ENCODE results near the gene SPDEF. TPM values are rescaled to one million over a fixed set of nuclear protein-coding genes. Genes with fewer than 3 reads are reported as not detected.

SPDEF gene
- total RNA-seq, 1 experiment from 2014 or later = not detected

DNA sequence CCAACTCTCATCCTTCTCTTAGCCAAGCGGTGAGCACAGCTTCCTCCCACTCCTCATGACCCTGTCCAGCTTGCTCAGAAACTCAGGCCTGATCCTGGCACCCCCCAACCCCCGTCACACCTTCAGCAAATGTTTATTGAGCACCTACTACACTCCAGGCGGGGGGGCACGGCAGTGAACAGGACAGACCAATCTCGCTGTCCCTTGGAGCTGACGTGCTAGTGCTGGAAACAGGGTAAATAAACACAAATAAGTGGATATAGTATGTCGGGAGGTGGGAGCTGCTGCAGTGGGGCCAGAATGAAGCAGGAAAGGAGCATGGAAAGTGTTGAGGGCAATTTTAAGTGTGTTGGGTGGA is 7.4 kb upstream of the SPDEF start:
- no peak for DNase-seq (ENCODE audit: low read depth)

DNA sequence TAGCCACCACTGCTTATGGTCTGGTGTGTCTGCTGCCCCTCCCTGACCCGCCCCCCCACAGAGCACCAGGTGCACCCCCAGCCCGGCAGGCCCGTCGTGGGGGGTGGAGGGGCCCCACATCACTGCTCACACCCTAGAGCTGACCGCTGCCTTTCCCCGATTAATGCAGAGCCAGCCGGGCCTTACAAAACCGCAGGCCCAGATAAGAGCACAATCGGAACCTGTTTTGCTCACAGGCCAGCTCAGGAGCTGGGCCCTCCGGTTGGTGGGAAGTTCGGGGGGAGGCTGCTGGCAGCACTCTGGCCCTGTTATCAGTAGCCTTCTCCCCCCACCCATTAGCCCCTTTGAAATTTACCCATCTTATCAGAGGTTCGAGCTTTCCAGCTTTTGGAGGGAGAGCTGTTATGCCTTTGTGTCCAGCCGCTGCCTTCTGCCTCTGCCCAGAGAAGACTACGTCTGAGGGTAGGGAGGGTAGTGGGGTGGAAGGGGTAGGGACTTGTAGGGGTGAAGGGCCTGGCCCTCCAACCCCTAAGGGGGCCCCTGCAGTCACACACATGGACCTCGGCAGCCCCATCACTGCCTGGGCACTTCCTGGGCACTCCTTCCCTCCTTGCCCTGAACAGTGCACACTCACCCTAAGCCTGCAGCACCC is 6.9 kb upstream of the SPDEF start:
- DNase-seq (ENCODE audit: low read depth) = no peak

DNA sequence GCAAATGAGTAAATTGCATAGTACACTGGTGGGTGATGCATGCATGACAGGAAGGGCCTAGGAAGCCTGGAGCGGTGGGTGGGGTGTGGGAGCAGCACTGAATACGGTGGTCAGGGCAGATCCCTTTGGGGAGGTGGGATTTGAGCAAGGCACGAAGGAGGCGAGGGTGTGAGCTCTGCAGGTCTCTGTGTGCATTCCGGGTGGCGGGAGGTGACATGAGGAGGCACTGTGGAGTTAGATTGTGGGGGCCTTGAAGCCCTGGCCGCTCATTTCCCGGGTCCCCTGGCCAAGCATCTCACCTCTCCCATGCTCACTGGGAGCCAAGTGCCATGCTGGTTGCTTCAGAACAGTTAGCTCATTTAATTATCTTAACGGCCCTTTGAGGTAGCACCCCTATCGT is 6.2 kb upstream of the SPDEF start:
- DNase-seq (ENCODE audit: low read depth) = no peak

DNA sequence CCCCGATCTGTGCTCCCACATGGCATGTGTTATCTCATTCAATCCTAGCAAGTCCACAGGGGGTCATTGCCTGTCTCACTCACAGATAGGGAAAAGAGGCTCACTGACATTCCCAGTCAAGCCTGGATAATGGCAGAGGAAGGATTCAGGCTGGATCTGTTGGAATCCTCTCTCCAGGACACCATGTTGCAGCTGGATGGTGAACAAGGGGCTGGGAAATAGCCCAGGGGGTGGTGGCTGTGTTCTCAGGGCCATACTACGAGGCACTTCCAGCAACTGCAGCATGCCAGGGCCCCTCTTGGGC is 5.0 kb upstream of the SPDEF start:
- DNase-seq (ENCODE audit: low read depth) = no peak

DNA sequence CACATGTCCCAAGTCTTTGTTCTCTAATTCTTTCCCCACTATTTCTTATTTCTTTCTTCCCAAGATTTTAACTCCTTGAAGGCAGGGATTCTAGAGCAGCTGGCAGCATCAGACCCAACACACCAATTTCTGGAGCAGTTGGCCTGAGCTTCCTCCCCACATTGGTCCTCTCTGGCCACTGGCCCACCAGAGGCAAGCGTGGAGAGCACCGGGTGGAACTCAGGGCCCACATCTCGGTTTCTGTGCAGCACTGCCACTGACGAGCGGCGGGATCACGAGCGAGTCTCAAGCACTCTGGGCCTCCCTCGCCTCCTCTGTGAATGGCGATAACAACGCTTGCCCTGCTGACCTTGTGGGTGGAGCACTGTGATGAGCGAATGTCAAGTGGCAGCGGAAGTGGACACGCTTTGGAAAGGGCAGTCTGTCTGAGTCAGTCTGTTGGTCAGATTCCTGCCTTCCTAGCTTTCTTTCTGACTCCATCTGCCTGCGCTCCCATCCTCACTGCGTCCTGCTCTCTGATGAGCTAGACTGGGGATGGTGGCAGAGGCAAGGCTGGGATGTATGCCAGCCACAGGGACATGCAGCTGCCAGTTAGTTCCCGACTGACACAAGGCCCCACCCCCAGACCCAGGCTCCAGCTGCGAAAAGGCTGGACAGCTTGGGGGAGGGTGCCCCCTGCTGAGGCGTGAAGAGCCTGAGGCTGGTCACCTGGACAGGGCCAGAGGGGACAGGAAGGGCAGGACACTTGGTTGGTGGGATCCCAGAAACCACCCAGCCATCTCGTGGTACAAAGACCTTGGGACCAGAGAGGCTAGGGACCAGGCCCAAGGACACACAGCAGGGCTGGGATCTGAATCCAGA is 4.5 kb upstream of the SPDEF start:
- peak; percentile 62 for DNase-seq (ENCODE audit: low read depth)

DNA sequence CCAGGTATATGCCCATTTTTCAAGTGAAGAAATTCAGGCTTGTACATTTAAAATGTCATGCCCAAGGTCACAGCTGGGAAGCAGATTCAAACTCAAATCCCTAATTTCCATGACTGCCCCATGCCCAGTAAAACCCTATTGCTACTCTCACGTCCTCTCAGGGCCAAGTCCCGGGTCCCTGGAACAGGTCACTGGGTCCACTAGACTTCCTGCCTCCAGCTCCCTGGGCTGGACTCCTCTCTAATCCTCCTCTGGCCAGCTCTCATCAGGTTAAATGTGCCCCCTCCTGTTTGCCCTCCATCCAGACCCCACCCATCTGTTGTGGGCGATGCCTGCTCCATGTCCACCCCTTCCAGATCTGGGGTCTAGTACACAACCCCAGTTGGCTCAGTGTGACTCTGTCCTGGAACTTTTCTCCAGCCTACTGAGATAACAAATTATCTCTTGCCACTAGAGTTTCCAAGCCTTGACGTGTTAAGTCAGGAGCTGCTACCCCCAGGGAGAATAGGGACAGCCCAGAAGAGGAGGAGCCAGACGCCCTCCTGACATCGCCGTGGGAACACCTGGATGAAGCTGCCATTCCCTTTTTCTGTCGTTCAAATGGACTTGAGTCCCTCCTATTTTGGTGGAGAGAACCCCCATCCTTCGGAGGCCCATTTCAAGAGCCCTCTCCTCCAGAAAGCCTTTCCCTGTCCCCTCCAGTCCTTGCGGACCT is 3.7 kb upstream of the SPDEF start:
- no peak for DNase-seq (ENCODE audit: low read depth)

- DNase-seq (ENCODE audit: low read depth) = no peak
These were observed 2.1 kb upstream of the SPDEF start for GRCh38 chr6:34558172-34558714.

- DNase-seq (ENCODE audit: low read depth) = no peak
These were observed 1.1 kb upstream of the SPDEF start for GRCh38 chr6:34557228-34557627.

DNA sequence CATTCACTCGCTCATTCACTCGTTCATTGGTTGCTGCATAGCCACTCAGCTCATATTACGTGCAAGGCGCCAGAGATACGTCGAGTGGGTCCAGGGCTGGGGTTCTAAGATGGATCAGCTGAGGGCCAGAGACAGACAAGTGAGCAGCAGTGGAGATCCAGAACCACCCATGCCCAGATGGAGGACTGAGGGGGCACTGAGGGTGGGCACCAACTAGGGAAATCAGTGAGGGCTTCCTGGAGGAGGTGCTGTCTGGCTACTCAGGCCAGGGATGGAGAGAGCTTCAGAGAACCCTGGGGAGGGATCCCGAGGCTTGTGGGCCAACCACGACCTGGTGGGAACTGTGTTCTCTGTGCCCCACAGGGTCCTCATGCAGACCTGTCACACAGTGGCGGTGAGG is 364 bp upstream of the SPDEF start:
- DNase-seq (ENCODE audit: low read depth) = no peak

DNA sequence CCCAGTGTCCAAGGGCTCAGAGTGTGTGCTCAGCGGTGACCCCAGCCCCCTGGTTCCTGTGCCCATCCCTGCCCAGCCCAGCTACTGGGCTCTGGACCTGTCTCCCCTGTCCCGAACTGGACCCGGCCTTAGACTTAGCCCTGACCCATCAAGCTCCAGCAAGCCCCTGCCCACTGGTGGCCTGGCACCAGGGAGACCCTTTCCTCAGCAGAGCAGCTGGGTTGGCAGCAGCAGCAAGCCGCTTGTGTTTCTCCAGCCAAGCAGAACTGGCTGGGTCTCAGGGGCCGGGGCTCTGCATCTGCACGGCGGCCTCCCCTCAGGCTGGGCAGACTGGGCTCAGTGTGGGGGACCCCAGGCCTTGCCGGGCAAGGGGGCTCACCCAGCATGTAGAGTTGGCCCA is 801 bp downstream of the SPDEF start:
- no peak for DNase-seq (ENCODE audit: low read depth)

DNA sequence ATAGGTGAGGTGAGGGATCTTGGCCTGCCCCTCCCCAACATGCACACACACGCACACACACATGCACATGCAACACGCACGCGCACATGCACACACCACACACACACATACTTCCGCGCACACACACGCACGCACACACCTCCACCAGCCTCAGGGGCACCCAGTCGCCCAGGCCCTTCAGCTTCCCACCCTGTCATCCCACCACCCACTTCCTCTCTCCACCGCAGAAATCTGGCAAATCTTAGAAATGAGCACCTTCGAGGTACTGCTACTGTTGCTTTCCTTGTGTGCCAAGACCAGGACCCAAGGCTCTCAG is 1.2 kb downstream of the SPDEF start:
- no peak for DNase-seq (ENCODE audit: low read depth)

- DNase-seq (ENCODE audit: low read depth) = no peak
These were observed 1.7 kb downstream of the SPDEF start for GRCh38 chr6:34554291-34555006.

DNA sequence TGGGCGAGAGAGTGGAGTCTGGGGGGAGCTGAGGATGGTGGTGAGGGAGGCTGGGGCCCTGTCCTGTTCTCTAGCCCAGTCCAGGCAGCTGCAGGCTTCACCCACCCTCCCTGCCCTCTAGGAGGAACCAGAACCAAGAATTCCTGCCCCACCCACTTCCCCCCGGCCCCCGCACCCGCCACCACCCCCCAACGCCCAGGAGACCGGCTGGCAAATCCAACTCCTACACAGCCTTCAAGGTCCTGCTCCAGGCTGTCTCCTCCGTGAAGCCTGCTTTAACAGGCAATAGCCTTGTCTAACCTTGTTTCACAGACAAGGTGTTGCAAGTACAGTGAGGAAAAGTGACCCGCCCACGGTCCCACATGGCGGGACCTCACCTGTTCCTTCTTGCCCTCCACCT is 2.4 kb downstream of the SPDEF start:
- no peak for DNase-seq (ENCODE audit: low read depth)

- DNase-seq (ENCODE audit: low read depth) = no peak
These were observed 3.0 kb downstream of the SPDEF start for GRCh38 chr6:34553146-34553545.

GRCh38 chr6:34552620-34553019 is 3.5 kb downstream of the SPDEF start:
- no peak for DNase-seq (ENCODE audit: low read depth)

DNA sequence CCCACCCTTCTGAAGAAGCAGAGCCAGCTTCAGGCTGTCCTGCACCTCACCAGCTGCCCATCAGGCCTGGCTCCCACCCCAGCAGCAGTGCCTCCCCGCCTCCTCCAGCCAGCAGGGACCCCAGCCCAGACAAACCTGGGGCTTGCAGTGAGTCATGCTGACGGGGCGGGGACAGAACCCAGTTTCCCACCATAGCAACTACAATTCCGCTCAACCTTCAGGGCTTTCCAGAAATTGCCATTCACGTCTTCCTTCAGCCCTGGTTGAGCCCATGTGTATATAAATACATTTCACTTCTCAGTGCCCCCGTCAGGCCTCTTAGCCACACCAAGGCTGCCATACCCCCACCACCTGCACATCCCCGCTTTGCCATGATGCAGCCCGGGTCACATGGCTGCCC is 4.4 kb downstream of the SPDEF start:
- DNase-seq (ENCODE audit: low read depth) = no peak

- no peak for DNase-seq (ENCODE audit: low read depth)
These were observed 6.3 kb downstream of the SPDEF start for GRCh38 chr6:34549804-34550202.

DNA sequence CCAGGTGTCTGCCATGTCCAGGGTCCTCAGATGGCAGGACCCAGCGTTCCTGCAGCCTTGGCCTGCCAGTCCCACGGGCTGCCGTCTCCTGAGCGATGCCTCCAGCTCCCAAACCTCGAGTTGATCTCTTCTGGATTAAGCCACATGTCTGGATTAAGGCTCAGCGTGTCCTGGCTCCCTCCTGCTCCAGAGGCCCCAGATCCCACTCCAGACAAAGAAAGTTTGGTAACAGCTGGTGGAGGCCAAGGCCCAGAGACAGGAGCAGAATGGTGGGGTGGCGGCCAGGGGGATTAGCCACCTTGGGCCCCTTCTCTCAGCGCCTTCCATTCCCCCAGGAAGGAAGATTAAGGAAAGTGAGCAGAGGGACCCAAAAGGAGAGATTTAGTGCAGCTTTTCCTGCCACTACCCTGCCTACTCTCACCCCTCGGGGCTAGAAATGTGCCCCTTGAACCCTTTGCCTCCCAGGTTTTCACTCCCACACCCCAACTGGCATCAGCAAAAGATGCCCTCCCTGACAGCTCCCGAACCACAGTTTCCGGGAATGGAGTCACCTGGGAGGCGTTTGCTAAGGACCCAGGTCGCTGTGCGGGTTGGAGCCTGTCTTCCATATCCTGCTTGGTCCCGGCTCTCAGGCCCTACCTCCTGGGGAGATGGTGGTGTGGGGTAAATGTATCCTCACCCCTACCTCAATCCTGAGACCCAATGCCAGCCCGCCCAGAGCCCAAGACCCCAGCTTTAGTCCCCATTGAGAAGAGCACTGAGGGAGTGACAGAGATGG is 6.9 kb downstream of the SPDEF start:
- DNase-seq (ENCODE audit: low read depth) = no peak

DNA sequence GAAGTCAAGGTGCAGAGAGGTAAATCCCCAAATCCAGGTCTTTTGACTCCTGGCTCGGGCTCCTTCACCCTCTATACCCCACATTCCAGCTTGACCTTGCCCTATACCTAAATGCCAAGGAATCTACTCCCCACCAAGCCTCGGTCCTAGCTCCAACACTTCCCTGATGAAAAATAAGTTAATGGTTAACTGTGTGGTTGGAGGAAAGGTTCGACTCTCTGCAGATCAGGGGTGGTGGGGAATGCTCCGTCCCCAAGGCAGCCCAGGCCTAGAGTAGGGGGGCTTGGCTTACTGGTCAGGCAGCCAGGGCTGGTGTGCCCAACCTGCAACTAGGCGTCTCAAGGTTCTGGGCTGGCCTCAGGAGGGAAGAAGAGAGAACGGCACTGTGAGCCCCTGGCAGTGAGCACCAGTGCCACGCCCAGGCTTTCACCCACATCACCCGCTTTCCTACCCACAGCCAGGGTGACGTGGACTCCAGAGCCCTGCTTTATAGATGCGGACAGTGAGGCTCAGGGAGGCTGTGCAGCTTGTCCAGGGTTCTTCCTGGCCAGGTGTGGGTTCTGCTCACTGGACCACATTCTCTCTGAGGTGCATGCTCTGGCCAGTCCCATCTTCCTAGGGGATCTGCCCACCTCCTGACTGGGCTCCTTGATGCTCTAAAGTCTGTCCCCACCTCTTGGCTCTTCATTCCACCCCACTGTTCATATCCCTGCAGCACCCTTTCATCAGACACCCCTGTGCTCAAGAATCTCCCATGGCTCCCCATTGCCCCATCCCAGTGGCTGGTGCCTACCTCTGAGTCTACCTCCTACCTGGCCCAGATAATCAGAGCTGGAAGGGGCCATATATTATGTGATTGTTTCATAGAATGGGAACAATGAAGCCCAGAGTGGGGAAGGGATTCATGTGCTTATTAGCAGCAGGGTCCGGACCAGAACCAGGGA is 8.2 kb downstream of the SPDEF start:
- no peak for DNase-seq (ENCODE audit: low read depth)

DNA sequence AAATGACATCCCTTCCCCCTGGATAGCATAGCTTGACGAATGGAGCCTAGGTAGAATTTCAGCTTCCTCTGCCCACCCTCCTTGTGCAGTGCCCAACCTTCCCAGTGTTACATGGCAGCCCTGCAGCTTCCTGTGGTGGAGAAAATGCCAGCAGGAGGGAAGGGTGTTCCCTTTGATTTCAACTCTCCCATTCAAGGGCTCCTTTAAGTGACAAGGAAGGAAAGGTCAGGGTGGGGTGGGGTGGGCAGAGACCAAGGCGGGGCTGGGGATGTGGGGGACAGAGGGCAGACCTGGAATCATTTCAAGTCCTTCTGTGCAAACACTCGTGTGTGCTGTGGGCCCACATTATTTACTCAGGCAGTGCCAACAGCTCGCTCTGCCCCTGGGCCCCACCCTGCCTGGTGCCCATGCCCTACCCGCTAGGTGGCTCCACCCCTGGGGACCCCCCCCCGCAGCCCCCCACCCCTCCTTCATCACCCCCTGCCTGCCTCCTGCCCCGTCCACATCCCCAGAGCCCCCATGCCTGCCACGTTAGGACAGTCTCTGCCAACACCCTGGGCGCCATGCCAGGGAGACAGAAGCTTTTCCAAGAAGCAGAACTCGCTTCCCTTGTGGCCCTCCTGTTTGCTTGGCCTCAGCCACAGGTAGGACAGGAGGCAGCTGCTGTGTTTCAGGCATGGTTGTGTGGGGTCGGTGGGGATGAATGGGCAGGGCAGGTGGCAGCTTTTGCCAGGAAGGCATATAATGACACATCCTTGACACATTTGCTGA is 9.4 kb downstream of the SPDEF start:
- DNase-seq (ENCODE audit: low read depth) = peak; percentile 53
